HG02571 (cell line): ENCODE measurements around the gene SAMD4B.
"Not testable (repeated sequence)": the region's sequence is repeated elsewhere in the genome, so short reads cannot be mapped to it uniquely, and the experiment has no call there.

ENCODE experiments used
- ATAC-seq: cut with Tn5 transposase; IDR thresholded peaks from one replicate; pipeline ENCODE4 v1.9.1; 2021; ENCODE audit warnings: mild to moderate bottlenecking, moderate library complexity; ENCODE audit not compliant: unreplicated experiment

The SAMD4B gene

DNA sequence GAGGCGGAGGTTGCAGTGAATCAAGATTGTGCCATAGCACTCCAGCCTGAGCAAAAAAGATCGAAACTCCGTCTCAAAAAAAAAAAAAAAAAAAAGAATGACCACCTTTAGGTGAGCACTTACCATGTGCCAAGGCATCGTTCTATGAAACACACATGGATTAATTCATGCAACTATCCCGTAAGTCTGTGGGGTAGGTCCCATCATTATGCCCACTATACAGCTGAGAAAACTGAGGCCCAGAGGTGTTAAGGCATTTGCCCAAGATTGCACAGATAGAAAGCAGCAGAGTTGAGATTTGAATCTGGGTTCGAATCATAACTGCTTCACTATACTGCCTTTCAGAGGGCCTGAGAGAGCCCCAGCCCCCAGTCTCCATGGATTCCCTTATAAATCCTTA, 8.7 kb upstream of the SAMD4B start:
- no peak for ATAC-seq

DNA sequence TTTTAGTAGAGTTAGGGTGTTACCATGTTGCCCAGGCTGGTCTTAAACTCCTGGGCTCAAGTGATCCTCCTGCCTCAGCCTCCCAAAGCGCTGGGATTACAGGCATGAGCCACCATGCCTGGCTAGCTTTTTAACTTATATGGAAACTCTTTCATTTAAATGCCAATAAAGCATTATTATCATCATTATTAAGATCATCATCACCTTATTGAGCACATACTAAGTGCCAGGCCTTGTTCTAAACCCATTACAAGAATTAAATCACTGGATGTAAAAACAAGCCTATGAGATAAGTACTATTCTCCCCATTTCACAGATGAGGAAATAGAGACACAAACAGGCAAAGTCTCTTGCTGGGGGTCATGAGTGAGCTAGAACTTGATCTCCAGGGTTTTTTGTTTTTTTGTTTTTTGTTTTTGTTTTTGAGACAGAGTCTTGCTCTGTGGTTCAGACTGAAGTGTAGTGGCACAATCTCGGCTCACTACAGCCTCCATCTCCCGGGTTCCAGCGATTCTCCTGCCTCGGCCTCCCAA, 7.7 kb upstream of the SAMD4B start:
- ATAC-seq, result no peak

DNA sequence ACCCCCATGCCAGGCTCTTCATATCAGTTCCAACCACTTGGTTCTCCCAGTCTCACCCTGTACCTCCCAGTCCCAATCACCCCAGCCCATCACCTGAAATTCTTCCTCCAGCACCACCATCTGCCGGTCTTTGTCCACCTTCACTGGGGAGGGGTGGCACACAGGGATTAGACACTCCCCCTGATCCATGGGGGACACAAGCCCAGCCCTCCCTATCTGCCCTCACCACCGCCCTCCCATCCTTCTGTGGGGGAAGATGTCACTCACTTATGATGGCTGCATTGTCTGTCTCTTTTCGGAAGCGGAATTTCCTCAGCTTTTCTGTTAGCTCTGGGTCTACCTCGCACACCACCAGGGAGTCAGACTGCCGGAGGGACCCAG, 7.1 kb upstream of the SAMD4B start:
- ATAC-seq, result no peak

DNA sequence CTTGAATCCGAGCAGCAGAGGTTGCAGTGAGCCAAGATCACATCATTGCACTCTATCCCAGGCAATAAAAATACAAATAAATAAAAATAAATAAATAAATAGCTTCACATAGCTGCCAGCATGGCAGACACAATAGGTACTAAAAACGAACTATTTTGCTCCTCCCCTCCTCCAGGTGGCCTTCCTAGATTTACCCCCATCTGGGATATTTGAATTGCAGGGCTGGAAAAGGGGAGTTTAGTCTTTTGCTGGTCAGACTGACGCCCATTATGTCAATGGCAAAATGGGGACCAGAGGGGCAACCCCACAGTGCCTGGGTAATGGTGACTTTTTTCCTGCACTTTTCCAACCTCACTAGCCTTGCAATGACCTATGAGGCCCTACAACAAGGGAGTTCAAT, 5.7 kb upstream of the SAMD4B start:
- ATAC-seq, result no peak

DNA sequence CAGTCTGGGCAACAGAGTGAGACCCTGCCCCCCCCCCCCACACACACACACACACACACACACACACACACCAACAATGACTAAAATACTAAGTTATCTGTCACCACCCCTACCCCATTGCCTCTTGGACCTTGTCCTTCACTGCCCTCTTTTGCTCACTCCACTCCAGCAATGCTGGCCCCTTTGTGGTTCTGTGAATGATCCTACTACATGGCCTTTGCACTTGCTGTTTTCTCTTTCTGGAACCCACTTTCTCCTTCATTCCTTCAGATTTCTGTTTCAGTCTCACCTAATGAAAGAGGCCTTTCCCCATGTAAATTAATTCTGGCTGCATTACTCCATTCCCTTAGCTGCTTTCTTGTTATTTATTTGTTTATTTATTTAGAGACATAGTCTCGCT, 2.5 kb upstream of the SAMD4B start:
- ATAC-seq, result no peak

DNA sequence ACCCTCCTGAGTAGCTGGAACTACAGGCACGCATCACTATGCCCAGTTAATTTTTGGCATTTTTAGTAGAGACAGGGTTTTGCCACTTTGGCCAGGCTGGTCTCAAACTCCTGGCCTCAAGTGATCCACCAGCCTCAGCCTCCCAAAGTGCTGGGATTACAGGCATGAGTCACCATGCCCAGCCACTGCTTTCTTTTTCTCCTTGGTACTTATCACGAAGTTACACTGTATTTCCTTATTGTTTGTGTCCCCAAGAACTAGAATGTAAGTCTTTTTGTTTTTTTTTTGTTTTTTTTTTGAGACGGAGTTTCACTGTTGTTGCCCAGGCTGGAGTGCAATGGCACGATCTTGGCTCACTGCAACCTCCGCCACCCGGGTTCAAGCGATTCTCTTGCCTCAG, 2.1 kb upstream of the SAMD4B start:
- ATAC-seq, result not testable (repeated sequence)

DNA sequence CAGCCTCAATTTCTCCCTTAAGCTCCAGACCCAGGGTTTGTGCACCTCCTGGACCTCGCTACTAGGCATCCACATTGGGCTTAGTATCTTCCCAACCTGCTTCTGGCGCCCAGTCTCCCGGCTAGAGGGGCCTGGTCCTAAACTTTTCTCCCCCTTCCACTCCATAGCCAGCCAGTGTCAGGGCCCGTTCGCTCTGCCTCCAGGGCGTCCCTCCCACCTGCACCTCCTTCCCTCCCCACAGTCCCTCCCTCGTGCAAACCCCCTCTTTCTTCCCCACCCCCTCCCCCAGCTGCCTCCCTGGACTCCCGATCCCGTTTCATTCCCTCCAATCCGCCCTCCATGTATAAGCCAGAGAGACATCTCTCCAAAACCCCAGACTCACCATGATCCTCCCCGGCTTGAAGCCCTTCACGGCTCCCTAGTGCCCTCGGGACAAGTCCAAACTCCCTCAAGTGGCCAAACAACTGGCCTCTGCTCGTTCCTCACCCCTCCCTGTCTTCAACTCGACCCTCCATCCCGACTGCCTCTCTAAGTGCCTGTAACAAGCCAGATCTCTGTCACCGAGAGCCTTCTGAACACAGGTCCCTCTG, 997 bp upstream of the SAMD4B start:
- ATAC-seq, result no peak

DNA sequence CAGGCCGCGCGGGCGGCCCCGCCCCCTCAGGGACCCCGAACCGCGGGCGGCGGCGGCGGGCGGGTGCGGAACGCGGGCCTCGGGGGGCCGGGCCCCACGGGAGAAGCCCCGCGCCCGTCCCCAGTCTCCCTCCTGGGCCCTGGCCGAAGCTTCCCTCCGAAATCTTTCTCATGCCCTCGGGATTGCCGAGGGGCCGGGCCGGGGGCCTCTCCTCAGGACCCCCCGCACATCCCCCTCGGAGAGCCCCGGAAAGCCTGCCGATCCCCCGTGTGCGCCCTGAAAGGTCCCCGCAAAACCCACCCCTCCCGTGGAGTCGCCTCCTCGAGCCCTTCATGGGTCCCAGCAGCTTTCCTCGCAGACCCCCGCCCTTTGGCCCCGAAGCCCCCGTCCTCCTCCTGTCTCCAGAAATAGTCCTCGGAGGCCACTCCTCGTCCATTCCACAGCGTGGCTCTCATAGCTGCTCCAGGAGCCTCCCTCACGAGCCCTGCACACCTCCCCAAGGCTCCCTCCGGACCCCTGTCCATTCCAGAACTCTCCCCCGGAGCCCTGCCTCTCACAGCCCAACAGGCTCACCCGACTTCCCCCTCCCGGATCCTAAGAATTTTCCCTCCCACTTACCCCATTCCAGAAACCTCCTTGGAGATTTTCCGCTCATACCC, 555 bp downstream of the SAMD4B start:
- ATAC-seq, result no peak

DNA sequence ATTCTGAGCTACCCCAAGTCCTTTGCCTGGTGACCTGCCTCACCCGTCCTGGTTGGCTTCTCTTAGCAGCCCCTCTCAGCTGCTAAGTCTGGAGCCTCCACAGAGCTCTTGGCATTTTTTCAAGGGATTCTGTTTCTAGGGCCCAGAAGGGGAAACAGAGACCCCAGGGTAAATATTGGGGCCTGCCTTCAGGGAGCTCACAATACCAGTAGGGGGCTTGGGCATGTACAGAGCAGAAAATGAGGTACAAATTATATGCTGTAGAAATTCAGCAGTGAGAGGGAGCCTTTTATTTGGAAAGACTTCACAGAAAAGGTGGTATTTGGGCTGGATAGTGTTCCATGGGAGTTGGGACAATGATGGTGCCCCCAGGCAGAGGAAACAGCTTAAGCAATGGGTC, 3.7 kb downstream of the SAMD4B start:
- no peak for ATAC-seq

DNA sequence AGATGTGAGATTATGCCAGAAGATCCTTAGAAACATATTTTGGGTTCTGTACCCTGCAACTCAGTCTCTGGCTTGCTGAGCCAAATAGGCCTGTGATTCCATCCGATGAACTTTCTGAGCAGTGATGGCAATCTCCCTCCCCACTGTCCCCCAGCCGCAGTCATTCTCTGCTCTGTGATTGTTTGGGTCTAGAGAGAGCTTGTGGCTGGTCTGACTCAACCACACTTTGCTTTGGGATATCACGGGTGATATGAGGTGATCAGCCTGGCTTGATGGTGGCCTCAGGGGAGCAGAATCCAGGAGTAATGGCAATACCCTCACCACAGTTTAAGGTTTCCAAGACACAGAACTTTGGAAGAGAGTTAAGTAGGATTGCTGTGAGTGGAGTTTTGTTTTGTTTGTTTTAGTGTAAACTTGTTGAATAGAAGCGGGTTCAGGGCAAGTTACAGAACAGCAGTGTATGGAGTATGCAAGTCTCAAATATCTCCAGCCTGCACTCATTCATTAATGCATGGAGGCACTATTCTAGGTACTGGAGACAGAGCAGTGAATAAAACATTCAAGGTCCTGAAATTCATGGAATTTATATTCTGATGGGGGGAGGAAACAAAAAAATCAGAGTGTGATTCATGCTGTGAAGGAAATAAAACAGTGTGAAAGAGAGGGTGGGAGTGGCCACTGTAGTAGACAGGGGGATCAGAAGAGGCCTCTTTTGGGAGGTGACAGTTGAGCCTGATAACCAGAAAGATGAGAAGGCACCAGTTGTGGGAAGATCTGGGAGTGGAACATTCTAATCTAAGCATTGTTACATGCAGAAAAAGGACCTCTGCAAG, 5.3 kb downstream of the SAMD4B start:
- ATAC-seq, result no peak

DNA sequence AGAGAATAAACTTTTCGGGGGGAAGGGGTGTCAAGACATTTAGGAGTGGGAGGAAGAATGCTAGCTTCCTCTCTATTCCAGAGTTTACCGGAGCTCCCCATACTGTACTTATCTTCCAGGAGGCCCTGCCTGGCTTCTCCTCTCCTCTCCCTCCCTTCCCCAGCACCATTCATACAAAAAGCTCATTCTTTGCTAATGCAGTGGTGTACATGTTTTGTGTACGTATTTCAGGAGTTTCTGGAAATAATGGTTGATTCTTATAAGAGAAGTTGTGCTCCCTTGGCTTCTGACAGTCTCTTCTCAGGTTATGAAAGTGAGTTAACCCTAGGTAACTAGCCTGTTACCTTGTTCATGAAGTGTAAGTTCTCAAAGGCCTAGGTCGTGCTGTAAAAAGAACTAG, 7.1 kb downstream of the SAMD4B start:
- no peak for ATAC-seq

DNA sequence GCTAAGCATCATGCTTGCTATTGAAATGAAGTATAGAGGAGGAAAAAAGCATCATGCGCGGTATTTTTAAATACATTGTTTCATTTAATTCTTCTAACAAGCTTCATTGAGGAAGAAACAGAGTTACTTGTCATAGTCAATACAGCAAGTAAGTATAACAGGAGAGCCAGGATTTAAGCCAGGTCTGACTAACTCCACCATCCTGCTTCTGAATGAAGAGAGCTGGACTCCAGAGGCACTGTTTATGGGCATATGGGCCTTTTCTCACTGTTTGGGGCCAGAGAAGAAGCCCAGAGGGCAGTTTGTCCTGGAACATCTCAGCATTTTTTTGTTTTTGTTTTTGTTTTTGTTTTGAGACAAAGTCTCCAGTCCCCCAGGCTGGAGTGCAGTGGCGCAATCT, 7.9 kb downstream of the SAMD4B start:
- no peak for ATAC-seq

DNA sequence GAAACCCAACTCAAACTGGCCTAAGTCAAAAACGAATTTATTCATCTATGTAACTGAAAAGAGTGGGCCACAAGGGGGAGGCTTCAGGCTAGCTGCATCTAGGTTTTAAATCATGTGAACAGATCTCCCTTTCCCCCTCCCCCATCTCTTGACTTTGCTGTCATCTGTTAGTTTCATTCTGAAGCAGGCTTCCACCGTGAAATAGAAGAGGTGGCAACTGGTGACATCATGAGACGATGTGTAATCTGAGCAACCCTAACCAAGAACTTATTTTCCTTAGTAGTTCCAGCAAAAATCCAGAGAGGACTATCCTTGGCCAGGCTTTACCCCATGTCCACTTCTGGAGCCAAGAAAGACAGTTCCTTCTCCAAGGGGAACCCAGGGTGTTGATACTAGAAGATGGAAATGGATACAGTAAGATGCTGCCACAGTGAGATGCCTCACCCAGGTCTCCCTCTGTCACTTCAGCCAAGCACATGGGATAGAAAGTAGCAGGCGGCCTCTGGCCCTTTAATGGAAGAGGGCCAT, 9.4 kb downstream of the SAMD4B start:
- peak; percentile 84 for ATAC-seq

DNA sequence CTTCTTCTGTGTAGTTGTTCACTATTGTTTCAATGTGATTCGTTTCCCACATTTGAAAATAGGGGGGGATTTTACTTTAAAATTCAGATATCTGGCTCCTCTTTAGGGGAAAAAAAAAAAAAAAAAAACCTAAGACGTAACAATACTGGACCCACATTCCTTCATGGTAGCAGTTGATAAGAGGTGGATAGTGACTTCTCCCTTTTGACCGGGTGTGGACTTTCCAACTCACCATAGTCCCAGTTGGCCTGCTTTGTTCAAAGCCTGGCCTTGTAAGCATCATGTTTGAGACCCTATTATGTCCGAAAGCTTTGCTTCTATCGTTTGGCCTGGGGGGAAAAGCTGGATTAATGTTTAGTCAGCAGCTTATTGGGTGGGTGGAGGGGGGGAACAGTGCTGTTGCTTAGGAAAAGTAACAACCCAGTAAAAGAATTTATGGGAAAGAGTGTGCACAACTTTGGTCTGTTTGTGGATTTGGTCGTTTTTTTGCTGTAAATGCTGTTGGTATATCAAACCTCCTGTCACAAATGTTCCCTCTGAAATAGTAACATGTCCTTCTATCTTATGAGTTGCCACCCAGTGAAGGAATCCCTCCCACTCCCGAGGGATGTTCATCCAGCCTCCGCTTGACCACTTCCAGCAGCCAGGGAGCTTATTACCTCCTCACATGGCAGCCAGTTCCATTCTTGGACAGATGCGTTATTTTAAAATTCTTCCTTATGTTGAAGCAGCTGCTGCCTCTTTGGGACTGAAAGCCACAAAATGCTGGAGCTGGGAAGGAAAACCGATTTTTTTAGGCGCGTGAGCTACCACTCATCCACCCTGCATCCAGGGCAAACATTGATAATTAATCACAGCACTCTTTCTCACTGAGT, 10.4 kb downstream of the SAMD4B start:
- no peak for ATAC-seq

DNA sequence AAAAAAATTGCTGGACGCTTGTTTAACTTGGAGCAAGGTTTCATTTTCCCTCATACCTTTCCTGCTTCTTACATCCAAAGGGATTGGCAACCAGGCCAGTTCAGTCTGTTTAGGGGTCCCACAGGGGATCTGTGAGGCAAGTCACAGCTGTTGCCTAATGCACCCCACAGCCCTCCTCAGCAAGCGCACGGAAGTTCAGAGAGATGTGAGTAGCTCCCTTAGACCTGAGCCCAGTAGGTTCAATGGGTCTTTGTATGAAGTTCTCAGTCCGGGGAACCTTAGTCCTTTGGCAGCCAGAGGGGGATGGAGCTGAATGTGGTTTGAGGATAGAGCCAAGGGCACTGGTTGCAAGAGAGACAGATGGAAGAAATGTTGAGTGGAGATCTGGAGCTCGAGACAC, 13.0 kb downstream of the SAMD4B start:
- ATAC-seq, result no peak

DNA sequence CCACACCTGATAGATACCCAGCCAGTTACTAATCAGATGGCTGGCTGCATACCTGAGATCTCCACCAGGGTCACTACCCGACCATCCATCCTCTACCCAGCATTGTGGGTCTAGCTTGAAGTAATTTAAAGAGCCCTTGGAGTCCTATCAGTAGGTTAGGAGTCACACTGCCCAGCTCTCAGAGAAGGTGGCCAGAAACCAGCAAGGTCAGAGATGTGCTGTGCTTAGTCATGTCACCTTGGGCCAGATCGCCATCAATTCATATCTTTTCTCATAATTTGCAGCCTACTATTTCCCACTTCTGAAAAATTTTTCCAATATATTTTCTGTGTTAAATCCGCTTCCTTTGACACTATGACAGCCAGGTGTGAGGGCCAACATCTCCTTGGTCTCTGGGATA, 13.9 kb downstream of the SAMD4B start:
- ATAC-seq, result no peak

DNA sequence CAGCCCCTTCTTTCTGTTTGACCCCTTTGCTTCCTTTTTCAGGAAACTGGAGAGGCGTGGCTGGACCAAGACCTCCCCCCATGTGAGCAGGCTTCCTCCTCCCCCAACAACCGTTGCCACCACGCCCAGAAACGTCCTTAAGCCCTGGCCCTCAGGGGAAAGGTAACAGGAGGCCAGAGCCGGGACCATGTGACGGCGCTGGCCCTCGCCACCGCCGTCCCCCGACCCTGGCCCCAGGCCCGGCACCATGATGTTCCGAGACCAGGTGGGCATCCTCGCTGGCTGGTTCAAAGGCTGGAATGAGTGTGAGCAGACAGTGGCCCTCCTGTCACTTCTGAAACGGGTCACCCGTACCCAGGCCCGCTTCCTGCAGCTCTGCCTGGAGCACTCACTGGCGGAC, 14.4 kb downstream of the SAMD4B start:
- ATAC-seq, result no peak

DNA sequence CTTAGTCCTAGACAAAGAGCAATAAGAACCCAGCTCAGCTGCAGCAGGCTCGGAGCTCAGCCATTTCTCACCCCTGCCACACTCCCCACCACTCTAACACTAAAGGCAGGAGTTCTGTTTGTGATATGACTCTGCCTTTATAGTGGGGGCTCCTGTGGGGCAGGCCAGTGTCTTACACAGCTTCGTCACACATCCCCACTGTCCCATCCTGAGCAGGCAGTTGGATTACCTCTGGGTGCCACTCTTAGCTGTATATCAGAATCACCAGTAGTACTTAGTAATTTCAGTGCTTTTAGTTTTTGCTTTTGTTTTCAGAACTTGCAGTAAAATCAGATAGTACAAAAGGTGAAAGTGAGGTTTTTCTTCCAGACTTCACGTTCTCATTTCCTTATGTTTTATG, 16.8 kb downstream of the SAMD4B start:
- ATAC-seq, result no peak

DNA sequence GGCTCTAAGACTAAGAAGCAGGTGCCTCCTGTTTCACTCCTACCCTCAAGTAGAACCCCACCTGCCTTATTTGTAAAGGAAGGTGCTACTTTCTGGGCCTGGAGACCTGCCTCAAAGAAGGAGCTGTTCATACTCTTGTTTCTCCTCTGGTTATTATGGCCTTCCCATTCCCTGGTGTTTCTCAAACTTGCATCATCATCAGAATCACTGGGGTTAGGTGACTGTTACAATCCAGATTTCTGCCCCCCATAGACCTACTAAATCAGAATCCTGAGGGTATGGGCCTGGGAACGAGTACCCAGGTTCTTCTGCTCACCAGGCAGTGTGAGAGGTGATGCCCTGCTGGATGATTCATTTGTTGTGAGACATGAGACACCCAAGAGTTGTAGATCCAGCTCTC, 18.4 kb downstream of the SAMD4B start:
- ATAC-seq, result no peak

DNA sequence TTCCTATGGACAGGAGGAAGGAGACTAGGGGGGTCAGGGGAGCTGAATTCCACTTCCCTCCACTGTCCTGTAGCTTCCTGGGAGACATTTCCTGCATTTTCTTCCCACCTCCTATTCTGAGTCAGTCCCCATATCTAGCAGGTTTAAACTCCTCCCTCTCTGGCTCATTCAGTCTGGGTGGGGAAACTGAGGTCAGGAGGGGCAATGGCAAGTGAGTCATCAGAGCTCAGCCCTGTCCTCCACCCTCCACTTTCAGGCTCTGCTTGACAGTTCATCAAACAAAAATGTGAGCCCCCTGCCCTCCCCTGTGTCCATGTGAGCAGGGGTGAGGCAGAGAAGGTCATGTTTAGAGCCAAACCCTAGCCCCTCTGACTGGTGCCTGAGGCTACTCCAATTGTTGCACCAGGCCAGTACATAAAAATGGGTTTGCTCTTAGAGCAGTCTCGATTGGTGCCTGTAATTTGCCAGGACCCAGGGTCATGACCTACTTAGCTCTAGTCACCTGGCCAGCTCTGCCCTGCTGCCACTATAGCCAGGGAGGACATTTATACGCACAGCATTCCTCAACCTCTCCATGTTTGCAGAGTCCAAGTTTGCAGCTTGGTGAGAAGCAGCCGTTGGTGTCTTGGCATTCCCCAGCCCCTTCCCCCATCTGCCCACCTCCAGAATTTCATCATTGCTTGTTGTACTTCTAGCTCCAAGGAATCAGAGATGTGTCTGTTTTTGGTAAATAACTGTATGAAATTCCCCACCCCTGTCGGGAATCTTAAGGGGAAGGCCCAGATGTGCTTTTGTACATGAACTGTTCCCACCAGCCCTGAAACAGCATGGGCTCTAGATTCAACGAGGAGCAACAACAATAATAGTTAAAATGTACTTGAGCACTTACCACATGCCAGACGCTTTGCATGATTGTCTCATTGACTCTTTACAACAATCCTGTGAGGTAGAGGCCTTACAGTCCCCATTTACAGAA, 20.7 kb downstream of the SAMD4B start:
- ATAC-seq, result no peak
